ENCODE data around the gene STXBP6.

The STXBP6 gene

GRCh38 chr14:24954700-24955037 lies 95.3 kb downstream of the STXBP6 start:
- TF ChIP-seq RAD21 (IDR thresholded peaks at IDR 0.05; ENCODE audit: low read depth) (no peak), CREB1 (IDR thresholded peaks at IDR 0.05; ENCODE audit: low read depth) (no peak), FOXM1 (IDR thresholded peaks at IDR 0.05; ENCODE audit: borderline replicate concordance, low read depth) (no peak), EP300 (IDR thresholded peaks at IDR 0.05; ENCODE audit: borderline replicate concordance) (no peak), USF1 (IDR thresholded peaks at IDR 0.05) (no peak), TCF12 (IDR thresholded peaks at IDR 0.05; ENCODE audit: low read depth) (no peak), ZBTB7A (IDR thresholded peaks at IDR 0.05; ENCODE audit: low read depth) (no peak), NFIC (IDR thresholded peaks at IDR 0.05) (no peak), EGR1 (IDR thresholded peaks at IDR 0.05) (no peak)
- TF ChIP-seq, protein P1, sequence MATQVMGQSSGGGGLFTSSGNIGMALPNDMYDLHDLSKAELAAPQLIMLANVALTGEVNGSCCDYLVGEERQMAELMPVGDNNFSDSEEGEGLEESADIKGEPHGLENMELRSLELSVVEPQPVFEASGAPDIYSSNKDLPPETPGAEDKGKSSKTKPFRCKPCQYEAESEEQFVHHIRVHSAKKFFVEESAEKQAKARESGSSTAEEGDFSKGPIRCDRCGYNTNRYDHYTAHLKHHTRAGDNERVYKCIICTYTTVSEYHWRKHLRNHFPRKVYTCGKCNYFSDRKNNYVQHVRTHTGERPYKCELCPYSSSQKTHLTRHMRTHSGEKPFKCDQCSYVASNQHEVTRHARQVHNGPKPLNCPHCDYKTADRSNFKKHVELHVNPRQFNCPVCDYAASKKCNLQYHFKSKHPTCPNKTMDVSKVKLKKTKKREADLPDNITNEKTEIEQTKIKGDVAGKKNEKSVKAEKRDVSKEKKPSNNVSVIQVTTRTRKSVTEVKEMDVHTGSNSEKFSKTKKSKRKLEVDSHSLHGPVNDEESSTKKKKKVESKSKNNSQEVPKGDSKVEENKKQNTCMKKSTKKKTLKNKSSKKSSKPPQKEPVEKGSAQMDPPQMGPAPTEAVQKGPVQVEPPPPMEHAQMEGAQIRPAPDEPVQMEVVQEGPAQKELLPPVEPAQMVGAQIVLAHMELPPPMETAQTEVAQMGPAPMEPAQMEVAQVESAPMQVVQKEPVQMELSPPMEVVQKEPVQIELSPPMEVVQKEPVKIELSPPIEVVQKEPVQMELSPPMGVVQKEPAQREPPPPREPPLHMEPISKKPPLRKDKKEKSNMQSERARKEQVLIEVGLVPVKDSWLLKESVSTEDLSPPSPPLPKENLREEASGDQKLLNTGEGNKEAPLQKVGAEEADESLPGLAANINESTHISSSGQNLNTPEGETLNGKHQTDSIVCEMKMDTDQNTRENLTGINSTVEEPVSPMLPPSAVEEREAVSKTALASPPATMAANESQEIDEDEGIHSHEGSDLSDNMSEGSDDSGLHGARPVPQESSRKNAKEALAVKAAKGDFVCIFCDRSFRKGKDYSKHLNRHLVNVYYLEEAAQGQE (IDR thresholded peaks at IDR 0.05; ENCODE audit: low read depth): no peak

- TF ChIP-seq YY1 (IDR thresholded peaks at IDR 0.05; ENCODE audit: low read depth): no peak
These were observed 95.8 kb downstream of the STXBP6 start for GRCh38 chr14:24954037-24954699.

GRCh38 chr14:24952851-24953666 lies 96.9 kb downstream of the STXBP6 start:
- TF ChIP-seq RAD21 (IDR thresholded peaks at IDR 0.05; ENCODE audit: low read depth): peak; percentile 35
- TF ChIP-seq, protein P2, sequence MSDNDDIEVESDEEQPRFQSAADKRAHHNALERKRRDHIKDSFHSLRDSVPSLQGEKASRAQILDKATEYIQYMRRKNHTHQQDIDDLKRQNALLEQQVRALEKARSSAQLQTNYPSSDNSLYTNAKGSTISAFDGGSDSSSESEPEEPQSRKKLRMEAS (IDR thresholded peaks at IDR 0.05): no peak

DNA sequence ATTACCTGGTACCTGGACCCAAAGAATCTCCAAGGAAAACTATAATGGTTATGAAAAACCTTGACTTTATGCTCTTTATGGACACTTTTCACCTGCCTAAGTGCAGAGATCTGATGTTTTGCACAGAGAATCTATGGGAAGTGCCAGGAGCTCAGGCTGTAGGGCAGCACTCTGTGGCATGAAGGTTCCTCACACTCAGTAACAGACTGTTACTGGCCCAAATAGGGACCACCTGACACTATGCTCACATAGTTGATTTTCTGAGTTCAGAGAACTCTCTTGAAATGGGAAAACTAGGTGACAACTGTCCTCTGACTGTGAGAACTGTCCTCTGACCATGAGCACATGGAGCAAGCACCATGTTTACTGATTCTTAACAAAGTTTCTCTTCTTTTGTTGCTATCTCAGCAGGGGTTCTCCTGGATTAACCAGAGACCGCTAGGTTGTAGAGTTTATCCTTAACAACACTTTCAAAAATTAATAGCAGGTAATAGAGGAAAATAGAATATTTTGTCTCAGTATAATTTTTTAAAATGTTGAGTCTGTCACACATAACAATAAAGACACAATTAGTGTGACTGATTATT lies 101.6 kb downstream of the STXBP6 start:
- no peak for TF ChIP-seq YY1 (IDR thresholded peaks at IDR 0.05; ENCODE audit: low read depth)
- TF ChIP-seq TCF12 (IDR thresholded peaks at IDR 0.05; ENCODE audit: low read depth): no peak
- no peak for TF ChIP-seq ZBTB7A (IDR thresholded peaks at IDR 0.05; ENCODE audit: low read depth)
- TF ChIP-seq, protein P1 (IDR thresholded peaks at IDR 0.05; ENCODE audit: low read depth): no peak
- no peak for TF ChIP-seq EGR1 (IDR thresholded peaks at IDR 0.05)
- TF ChIP-seq TEAD4 (IDR thresholded peaks at IDR 0.05): no peak
- TF ChIP-seq USF1 (IDR thresholded peaks at IDR 0.05): no peak
- TF ChIP-seq CEBPB (IDR thresholded peaks at IDR 0.05): no peak
- TF ChIP-seq CREB1 (IDR thresholded peaks at IDR 0.05; ENCODE audit: low read depth): no peak
- no peak for TF ChIP-seq TAF1 (IDR thresholded peaks at IDR 0.05; ENCODE audit: low read depth)
- TF ChIP-seq NFIC (IDR thresholded peaks at IDR 0.05): no peak
- no peak for TF ChIP-seq RAD21 (IDR thresholded peaks at IDR 0.05; ENCODE audit: low read depth)
- TF ChIP-seq FOXM1 (IDR thresholded peaks at IDR 0.05; ENCODE audit: borderline replicate concordance, low read depth): no peak
- TF ChIP-seq, protein P2 (IDR thresholded peaks at IDR 0.05): no peak
- no peak for TF ChIP-seq EP300 (IDR thresholded peaks at IDR 0.05; ENCODE audit: borderline replicate concordance)

- no peak for TF ChIP-seq EP300 (IDR thresholded peaks at IDR 0.05; ENCODE audit: borderline replicate concordance)
- TF ChIP-seq TCF12 (IDR thresholded peaks at IDR 0.05; ENCODE audit: low read depth): no peak
- no peak for TF ChIP-seq EGR1 (IDR thresholded peaks at IDR 0.05)
- TF ChIP-seq CEBPB (IDR thresholded peaks at IDR 0.05): no peak
- no peak for TF ChIP-seq USF1 (IDR thresholded peaks at IDR 0.05)
- TF ChIP-seq, protein P2 (IDR thresholded peaks at IDR 0.05): no peak
- no peak for TF ChIP-seq TEAD4 (IDR thresholded peaks at IDR 0.05)
- no peak for TF ChIP-seq ZBTB7A (IDR thresholded peaks at IDR 0.05; ENCODE audit: low read depth)
- no peak for TF ChIP-seq YY1 (IDR thresholded peaks at IDR 0.05; ENCODE audit: low read depth)
- TF ChIP-seq, protein P1 (IDR thresholded peaks at IDR 0.05; ENCODE audit: low read depth): no peak
- no peak for TF ChIP-seq NFIC (IDR thresholded peaks at IDR 0.05)
- no peak for TF ChIP-seq RAD21 (IDR thresholded peaks at IDR 0.05; ENCODE audit: low read depth)
- TF ChIP-seq TAF1 (IDR thresholded peaks at IDR 0.05; ENCODE audit: low read depth): no peak
These were observed 102.8 kb downstream of the STXBP6 start for GRCh38 chr14:24947131-24947530.

All from Ishikawa (cell line).